ENCODE data around the gene FBRSL1. TPM values are rescaled to one million over a fixed set of nuclear protein-coding genes. Genes with fewer than 3 reads are reported as not detected.

Gene FBRSL1
- total RNA-seq, 1 donor from 2014 or later: 43.8 TPM

GRCh38 chr12:132525011-132525832 is 35.3 kb downstream of the FBRSL1 start:
- Histone ChIP-seq H3K9me3 (ENCODE audit: insufficient read depth, low read depth, low read length) (no peaks in the 10 kb centered on the region), H3K9ac (ENCODE audit: low read length) (no peak overlapping the region), H3K27me3 (ENCODE audit: insufficient read depth, low read length) (no peaks in the 10 kb centered on the region), H3K4me1 (ENCODE audit: insufficient read depth, low read length) (peaks cover 13% of the 10 kb centered on the region), H3K36me3 (ENCODE audit: insufficient read depth, low read length) (no peaks in the 10 kb centered on the region), H4K20me1 (ENCODE audit: insufficient read depth, low read length) (peaks cover 68% of the 10 kb centered on the region), H3K27ac (ENCODE audit: low read depth, low read length) (no peak overlapping the region), H2AFZ (ENCODE audit: low read depth, low read length) (no peak overlapping the region), H3K4me3 (ENCODE audit: insufficient read depth, low read depth, low read length) (no peak overlapping the region), H3K4me2 (ENCODE audit: low read length) (no peak overlapping the region), H3K79me2 (ENCODE audit: insufficient read depth, low read length) (no peaks in the 10 kb centered on the region)
- TF ChIP-seq CTCF (IDR thresholded peaks at IDR 0.05; ENCODE audit: insufficient read depth, low read depth, low read length) (no peak), EZH2 (IDR thresholded peaks at IDR 0.05; ENCODE audit: insufficient read depth, low read length) (no peak)
- Mint-ChIP-seq H3K36me3 (ENCODE audit: low read depth, unreplicated experiment) (peaks cover 5% of the 10 kb centered on the region), H3K27ac (ENCODE audit: unreplicated experiment) (no peak overlapping the region), H3K9me3 (ENCODE audit: unreplicated experiment) (no peaks in the 10 kb centered on the region), H3K4me3 (ENCODE audit: unreplicated experiment) (no peak overlapping the region), H3K27me3 (ENCODE audit: low read depth, unreplicated experiment) (peaks cover 5% of the 10 kb centered on the region), H3K4me1 (ENCODE audit: low read depth, unreplicated experiment) (peaks cover 4% of the 10 kb centered on the region)
- DNase-seq (ENCODE audit: low read depth) (no peak), FAIRE-seq (no peak)

DNA sequence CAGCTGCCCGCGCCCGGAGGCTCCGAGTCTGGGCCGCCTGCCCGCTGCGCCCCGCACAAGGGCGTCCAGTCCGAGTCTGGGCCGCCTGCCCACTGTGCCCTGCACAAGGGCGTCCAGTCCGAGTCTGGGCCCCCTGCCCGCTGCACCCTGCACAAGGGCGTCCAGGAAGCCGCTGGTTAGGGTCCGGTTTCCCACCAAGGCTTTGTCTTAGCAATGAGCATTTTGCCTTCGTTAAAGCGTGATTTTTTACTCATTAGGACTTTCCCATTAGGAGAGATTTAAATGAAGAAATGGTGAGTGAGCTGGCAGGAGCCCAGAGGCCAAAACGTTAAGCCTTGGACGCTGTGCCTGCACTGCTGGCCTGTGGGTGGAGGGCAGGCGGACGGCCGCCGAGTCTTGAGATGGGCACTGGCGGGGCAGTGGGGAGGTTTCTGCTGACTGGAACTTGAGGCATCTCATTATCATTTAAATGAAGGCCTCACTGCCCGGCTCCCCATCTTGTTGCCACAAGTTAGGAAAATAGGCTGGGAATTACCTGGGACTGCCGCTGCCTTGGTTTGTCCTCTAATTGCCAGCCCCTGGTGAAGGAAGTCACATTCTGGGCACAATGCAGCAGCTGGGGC is 36.0 kb downstream of the FBRSL1 start:
- Histone ChIP-seq H3K4me3 (ENCODE audit: insufficient read depth, low read depth, low read length) (no peak overlapping the region), H3K4me1 (ENCODE audit: insufficient read depth, low read length) (peaks cover 13% of the 10 kb centered on the region), H3K9me3 (ENCODE audit: insufficient read depth, low read depth, low read length) (no peaks in the 10 kb centered on the region), H3K9ac (ENCODE audit: low read length) (no peak overlapping the region), H3K4me2 (ENCODE audit: low read length) (no peak overlapping the region), H2AFZ (ENCODE audit: low read depth, low read length) (no peak overlapping the region), H3K27me3 (ENCODE audit: insufficient read depth, low read length) (no peaks in the 10 kb centered on the region), H3K79me2 (ENCODE audit: insufficient read depth, low read length) (no peaks in the 10 kb centered on the region), H3K36me3 (ENCODE audit: insufficient read depth, low read length) (no peaks in the 10 kb centered on the region), H4K20me1 (ENCODE audit: insufficient read depth, low read length) (peaks cover 65% of the 10 kb centered on the region), H3K27ac (ENCODE audit: low read depth, low read length) (no peak overlapping the region)
- no peak for FAIRE-seq
- Mint-ChIP-seq H3K27me3 (ENCODE audit: low read depth, unreplicated experiment) (peaks cover 5% of the 10 kb centered on the region), H3K36me3 (ENCODE audit: low read depth, unreplicated experiment) (peaks cover 5% of the 10 kb centered on the region), H3K9me3 (ENCODE audit: unreplicated experiment) (no peaks in the 10 kb centered on the region), H3K4me3 (ENCODE audit: unreplicated experiment) (no peak overlapping the region), H3K4me1 (ENCODE audit: low read depth, unreplicated experiment) (peaks cover 4% of the 10 kb centered on the region), H3K27ac (ENCODE audit: unreplicated experiment) (no peak overlapping the region)
- no peak for DNase-seq (ENCODE audit: low read depth)
- TF ChIP-seq CTCF (IDR thresholded peaks at IDR 0.05; ENCODE audit: insufficient read depth, low read depth, low read length) (no peak), EZH2 (IDR thresholded peaks at IDR 0.05; ENCODE audit: insufficient read depth, low read length) (no peak)

Measured in astrocyte (in vitro differentiated cells and primary cell).